Measurements from ENCODE around the gene RPS14.
"Not testable (repeated sequence)": the region's sequence is repeated elsewhere in the genome, so short reads cannot be mapped to it uniquely, and the experiment has no call there.

The RPS14 gene

DNA sequence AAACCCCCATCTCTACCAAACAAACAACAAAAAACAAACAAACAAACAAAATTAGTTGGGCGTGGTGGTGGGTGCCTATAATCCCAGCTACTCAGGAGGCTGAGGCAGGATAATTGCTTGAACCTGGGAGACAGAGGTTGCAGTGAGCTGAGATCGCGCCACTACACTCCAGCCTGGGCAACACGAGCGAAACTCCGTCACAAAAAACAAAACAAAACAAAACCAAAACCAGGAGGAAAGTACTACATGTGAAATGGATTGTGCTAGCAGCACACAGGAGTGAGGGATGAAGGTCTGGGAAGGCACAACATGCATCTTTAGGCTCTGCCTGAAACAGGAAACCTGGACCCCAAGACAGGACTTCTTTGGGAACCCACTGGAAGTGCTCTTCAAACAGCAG is 27.0 kb upstream of the RPS14 start:
- DNase-seq: not testable (repeated sequence)

DNA sequence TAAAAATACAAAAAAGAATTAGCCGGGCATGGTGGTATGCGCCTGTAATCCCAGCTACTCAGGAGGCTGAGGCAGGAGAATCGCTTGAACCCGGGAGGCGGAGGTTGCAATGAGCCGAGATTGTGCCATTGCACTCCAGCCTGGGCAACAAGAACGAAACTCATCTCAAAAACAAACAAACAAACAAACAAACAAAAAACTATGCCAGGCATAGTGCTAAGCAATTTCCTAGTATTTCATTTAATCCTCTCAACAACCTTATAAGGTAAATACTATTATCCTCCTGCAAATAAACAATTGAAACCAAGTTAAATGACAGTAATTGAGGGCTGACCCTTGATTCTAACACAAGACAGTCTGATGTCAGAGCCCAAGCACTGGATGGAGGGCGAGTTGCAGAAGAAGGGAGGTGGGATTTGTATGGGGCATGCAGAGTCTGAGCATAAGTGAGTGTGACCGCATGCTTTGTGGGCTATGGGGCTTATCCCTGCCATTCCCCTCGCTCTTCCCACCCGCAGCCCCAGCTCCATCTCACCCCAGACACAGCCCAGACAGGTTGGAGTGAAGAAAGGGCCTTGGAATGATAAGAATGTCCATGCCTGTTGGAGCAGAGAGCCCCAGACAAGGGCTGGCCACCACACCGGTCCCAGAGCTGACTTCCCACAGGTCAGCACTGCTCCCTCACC is 24.3 kb upstream of the RPS14 start:
- DNase-seq: peak; percentile 96

DNA sequence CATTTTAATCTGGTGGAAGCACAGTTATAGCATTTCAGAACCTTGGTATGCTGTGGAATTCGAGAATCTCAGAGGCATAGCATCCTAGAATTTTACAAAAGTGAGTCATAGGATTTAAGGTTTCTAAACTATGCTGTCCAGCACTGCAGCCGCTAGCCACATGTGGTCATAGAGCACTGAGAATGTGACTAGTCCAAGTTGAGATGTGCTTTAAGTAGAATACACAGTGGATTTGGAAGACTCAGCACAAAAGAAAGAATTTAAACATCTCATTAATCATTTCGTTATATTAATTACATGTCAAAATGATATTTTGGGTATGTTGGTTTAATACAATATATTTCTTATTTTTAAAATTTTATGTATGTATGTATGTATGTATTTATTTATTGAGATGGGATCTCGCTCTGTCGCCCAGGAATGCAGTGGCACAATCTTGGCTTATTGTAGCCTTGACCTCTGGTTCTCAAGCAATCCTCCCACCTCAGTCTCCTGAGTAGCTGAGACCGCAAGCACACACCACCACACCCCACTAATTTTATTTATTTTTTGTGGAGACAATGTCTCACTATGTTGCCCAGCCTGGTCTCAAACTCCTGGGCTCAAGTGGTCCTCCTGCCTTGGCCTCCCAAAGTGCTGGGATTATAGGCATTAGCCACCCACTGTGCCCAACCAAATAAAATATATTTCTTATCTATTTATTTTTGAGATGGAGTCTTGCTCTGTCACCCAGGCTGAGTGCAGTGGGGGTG is 20.4 kb upstream of the RPS14 start:
- DNase-seq: peak; percentile 99

DNA sequence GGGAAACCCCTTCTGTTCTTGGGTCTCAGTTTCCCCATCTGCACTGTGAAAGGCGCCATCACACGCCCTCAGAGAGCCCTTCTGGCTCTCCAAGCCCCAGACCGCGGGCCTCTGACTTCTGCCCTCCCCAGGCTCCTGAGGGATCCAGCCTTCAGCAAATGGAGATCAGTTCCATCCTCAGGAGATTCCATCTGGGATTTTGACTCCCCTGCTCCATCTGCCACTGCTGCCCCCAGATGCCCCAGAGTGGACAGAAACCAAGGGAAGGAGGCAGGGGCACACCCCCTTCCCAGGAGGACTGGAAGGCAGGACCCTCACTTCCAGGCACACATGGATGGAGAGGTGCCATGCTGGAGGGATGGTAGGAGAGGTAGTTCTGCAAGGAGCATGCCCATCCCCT is 18.7 kb upstream of the RPS14 start:
- DNase-seq: no peak

DNA sequence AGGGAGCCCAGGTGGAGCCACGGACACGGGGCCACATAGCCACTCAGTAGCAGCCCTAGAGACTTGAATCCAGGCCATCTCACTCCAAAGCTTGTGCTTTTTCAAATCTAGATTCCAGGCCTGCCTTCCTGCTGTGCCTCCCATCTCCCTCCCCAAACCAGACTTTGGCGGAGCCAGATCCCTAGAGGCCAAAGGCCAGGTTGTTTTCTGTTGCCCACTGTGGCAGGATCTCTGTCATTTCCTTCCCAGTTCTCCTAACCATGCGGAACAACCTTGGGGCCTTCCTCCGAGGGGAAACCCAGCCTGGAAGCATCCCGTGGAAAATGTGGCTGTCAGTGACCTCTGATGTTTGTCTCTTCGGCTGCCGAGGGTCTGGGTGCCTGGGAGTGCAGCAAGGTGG is 16.4 kb upstream of the RPS14 start:
- no peak for DNase-seq

DNA sequence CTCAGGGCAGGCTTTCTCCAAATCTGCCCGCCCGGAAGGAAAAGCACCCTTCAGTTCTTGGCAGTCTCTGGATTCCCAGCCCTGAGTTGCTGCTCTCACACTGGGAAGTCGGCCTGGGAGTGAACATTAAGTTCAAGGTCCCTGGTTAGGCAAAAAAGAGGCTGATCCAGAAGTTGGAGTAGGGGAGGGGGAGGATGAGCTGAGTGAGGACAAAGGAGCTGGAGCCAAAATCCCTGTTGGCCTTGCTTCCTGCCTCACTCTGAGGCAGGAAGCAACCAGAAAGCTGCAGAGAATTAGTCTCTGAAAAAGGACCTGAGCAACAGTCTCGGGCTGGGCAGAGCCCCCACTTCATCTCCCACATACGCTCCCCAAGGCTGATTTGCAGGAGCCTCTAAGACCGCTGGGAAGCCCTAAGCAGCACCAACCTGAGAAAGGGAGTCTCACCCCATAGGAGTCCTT is 15.0 kb upstream of the RPS14 start:
- peak; percentile 76 for DNase-seq

DNA sequence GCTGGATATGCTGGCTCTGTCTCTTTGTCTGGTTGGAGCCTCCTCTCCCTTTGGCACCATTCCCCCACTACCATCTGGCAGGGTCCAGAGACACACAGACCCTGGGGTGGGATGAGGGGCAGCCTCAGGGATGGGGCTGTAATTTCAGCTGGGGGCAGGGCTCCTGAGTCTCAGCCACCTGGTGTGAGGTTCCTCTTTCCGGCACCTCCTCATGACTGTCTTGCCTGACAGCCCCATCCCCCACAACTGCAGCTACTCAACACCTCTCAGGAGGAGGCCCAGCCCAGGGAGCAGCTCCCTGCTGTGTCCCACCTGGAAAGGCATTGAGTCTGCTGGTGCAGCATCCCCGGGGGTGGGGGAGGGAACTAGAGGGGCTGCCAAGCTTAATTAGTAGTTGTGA is 11.7 kb upstream of the RPS14 start:
- DNase-seq: no peak

DNA sequence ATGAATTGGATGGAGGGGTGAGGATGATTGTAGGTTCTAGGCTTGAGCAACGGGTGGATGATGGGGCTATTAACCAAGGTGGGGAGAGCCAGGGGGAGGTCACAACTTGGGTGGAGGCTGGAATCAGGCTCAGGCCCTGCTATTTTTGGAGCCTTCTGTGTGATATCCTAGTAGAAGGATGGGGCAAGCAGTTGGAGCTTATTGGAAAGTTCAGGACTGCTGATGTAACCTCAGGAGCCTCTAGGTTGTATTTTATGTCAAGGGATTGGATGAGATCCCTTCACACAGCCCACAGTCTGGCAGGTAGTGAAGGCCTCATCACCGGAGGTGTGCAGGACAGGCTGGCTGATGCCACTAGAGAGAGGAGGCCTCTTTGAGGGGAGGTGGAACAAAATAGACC is 11.2 kb upstream of the RPS14 start:
- DNase-seq: no peak

DNA sequence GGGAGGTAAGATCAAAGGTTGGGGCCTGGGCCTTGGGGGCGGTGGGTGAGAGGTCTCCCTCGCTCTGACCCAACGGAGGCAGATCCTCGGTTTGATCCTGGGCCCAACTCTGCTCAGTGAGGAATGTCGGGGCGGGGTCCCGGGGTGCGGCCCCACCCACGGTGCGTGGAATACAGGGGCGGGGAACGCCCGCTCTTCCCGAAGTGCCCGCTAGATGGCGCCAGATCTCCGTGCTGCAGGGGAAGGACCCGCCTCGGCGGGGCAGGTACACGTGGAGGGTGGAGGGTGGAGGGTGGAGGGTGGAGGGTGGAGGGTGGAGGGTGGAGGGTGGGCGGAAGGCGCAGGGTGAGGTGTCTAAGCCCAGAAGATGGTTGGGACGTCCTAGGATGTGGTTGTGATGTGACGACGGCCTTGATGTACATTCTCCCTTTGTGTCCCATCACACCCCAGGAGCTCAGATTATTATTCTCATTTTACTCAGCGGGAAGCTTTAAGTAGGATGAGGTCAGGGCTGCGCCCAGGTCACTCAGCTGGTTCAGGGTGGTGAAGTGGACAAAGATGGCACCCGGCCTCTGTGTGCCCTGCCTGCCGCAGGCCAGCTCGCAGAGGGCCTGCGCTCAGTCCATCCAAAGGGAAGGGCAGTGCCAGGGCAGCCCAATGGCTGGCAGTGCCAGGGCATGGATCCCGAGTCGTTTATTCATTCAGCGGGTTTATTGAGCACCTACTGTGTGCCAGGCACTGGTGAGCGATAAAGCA is 9.4 kb upstream of the RPS14 start:
- DNase-seq: peak; percentile 69

DNA sequence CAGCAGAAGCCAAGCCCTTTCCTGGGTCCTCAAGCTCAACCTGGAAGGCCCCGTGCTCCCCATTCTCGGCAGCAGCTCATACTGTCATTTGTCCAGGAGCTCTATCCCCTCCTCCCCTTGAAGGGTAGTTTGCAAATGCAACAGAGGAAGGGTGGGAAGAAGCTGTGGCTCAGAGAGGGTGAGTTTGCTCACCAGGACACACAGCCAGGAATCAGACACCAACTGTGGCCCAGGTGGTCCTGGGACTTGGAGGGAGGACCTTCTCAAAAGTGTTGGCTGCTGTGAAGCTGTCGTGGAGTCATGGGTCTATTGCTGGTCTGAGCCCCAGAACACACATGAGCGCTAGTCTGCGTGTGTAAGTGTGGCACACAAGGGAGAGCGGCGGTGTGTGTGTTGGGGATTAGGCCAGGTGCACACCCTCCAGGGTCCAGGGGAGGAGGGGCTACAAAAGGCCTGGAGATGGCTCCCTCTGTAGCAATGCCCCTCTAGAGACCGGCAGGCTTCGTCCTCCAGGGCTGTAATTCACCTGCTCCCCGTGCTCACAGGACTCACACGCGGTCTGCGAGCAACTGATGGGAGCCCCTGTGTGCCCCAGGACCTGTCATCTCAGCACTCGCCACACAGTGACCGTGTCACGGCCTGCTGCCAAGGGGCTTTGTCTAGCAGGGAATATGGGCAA is 8.2 kb upstream of the RPS14 start:
- DNase-seq: no peak

DNA sequence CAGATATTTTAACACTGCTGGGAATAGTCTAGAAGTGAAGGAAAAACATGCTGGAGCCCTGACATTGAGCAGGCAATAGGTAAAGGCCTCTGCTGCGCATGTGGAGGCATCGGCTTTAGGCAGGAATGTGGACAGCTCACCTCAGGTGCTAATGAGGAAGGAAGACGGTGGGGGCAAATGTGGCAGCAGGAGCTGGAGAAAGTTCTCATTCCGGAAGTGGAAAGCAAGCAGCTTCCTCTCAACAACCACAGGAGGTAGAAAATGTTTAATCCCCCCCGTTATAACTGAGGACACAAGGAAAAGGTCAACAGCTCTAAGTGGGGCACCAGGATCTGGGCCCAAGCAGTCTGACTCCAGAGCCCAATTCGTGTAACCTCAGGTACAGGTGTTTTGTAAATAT is 7.6 kb upstream of the RPS14 start:
- DNase-seq: no peak

DNA sequence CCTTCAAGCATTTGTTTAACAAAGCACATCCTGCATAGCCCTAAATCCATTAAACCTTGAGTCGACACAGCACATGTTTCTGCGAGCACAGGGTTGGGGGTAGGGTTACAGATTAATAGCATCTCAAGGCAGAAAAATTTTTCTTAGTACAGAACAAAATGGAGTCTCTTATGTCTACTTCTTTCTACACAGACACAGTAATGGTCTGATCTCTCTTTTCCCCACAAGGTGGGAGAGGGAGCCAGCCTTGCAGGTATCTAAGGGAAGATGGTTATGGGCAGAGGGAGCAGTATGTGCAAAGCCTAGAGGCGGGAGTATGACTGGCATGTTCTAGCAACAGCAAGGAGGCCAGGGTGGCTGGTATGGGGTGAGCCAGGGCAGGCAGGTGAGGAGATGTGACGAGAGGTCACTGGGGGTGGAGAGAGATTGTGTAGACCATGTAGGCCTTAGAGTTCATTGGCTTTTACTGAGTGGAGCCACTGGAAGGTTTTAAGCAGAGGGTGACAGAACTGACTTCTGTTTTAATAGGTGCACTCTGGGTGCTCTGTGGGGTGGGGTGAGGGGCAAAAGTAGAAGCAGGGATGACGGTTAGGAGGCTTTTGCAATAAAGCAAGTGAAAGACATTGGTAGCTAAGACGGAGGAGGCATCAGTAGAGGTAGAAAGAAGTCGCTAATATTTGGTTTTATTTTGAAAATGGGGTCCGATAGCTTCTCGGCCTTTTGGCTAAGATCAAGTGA is 5.1 kb upstream of the RPS14 start:
- DNase-seq: no peak

DNA sequence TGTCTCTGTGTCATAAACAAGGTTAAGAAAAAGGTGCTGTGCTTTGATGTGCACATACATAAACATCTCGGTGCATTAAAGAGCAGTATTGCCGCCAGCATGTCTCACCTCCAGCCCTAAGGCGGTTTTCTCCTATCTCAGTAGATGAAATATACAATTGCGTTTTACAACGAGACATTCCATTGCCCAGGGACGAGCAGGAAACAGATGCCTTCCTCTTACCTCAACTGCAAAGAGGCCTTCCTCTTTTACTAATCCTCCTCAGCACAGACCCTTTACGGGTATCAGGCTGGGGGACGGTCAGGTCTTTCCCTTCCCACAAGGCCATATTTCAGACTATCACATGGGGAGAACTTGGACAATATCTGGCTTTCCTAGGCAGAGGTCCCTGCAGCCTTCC is 4.5 kb upstream of the RPS14 start:
- not testable (repeated sequence) for DNase-seq

DNA sequence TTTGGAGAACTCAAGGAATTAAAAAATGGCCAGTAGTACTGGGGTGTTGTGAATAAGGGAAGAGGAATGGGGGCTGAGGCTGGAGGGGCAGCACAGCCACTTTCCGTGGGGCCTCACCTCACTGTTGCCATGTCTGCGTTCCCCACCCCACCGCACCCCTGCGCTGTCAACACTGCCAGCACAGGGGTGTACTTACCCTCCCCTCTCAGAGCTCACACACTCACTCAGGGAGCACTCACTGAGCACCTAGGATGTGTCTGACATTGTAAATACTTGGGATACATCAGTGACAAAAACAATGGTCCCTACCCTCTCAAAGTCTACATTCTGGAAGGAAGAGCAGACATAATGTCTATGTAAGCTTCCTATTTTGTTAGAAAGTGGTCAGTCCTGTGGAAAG is 3.4 kb upstream of the RPS14 start:
- no peak for DNase-seq

DNA sequence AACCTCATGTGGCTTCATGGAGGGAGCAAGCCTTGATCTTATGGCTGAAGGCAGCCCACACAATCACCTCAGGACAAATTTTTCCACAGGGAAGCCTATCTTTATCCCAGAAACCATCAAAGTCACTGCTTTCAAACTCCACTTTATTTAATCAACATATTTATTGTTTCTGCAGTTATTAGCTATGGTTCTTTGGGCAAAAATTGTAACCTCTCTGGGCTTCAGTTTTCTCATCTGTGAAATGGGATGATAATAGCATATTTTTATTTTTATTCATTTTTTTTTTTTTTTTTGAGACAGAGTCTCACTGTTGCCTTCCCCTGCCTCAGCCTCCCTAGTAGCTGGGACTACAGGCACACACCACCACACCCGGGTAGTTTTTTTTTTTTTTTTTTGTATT is 2.1 kb upstream of the RPS14 start:
- DNase-seq: no peak

DNA sequence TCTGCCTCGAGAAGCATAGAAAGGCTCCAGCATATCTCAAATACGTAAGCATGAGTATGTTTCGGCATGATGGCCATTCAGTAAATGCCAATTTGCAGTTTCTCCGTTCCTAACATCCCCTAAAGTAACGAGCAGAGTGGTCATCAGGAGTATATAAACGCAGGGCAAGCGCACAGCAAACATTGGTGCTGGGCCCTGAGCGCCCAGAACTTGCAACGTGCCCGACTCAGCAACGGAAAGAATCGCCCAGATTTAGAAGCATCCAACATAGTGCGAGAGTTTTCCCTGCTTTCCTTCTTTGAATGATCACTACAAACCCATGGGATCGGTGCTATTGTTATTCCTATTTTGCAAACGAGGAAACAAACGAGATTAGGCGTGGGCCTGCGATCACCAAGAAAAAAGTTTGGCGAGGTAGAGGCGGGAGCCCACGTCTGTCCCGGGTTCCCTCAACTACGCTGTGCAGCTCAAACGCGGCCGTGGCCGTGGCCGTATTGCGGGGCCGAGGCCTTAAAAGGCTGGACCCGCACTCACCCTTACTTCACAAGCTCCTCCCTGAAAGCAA is 505 bp downstream of the RPS14 start:
- DNase-seq: no peak

DNA sequence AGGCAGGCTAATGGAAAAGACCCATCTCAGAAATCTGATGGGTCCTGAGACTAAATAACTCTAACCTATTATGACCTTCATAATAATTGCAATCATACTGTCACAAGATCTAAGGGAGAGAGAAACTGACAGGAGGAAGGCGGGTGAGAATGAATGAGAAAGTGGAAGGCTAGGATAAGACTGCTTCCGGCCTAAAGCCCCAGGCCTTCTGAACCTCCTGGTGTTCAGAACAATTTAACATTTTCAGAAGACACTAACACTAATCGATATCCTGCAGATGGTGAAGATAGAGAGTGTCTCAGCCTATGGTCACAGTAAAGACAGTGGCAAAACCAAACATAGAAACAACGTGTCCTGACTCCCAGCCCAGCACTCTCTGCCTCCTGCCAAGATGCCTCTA is 1.2 kb downstream of the RPS14 start:
- DNase-seq: no peak

DNA sequence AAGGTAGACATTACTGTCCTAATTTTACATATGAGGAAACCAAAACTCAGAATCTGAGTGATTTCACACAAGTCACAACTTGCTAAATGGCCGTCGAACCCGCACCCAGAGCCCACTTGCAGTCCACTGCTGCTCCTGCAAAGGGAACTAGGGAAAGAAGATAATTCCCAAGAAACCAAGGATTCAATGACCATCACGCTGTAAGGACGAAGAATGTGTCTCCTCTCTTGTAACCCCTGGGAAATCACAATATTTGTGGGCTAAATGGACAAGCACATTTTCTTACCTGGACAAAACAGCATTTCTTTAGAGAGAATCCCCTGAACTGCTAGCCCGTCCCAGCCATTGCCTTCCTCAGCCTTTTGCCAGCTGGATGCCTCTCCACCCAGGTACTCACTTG is 2.4 kb downstream of the RPS14 start:
- DNase-seq: no peak

DNA sequence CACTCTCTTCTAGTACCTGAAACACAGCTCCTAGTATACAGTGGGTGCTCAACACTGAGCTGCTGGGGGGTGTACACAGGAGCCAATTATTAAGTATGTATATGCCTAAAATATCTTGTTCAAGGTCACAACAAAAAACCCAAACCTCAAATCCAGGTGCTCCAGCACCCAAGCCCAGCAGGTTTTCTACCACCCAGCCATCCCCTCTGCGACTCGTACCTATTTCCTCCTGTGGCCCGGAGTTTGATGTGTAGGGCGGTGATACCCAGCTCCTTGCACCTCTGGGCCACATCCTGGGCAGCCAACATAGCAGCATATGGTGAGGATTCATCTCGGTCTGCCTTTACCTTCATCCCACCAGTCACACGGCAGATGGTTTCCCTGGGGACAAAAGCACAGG is 3.0 kb downstream of the RPS14 start:
- no peak for DNase-seq

DNA sequence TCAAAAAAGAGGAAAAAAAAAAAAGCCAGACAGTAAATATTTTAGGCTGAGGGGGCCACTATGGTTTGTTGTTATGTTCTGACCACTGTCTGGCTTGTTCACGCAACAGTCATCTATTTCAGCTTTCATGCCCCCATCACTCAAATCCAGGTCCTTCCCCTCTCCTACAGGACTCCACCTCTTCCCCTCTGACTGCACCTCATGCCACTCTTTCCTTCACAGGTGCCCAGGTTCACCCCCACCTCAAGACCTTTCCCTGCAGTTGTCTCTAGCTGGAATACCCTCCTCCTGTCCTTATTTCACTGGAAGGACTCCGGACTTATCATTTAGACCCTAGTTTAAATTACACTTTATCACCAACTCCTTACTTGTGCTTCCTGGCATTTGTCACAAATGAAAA is 3.5 kb downstream of the RPS14 start:
- no peak for DNase-seq

DNA sequence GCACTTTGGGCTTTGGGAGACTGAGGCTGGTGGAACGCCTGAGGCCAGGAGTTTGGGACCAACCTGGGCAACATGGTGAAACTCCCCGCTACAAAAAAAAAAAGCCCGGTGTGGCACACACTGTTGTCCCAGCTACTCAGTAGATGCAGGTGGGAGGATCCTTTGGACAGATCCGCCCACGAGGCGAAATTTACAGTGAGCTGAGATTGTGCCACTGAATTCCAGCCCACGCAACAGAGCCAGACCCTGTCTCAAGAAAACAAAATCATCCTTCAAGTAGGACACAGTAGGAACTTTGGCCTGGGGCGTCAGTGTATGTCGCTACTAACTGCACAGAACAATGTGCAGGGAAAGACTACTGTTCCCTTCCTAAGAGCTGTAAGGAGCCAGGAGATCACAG is 4.8 kb downstream of the RPS14 start:
- no peak for DNase-seq
